ENCODE measurements around the gene ZC3H18. TPM values are rescaled to one million over a fixed set of nuclear protein-coding genes. Genes with fewer than 3 reads are reported as not detected.

Gene ZC3H18
- total RNA-seq, 1 donor from 2014 or later: 49.2 TPM

DNA sequence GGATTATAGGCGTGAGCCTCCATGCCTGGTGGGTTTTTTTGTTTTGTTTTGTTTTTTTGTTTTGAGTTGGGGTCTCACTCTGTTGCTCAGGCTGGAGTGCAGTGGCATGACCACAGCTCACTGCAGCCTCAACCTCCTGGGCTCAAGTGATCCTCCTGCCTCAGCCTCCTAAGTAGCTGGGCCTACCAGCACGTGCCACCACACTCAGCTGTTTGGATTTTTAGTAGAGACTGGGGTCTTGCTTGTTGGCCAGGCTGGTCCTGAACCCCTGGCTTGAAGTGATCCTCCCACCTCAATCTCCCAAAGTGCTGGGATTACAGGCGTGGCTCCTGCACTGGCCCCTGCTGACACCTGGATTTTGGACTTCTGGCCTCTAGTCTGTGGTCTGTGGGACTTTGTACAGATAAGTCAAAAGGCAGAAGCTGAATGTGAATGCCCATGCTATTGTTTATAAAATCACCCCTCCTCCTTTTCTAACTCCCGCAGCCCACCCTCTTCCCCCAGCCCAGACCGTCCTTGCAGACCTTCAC, 110.4 kb downstream of the ZC3H18 start:
- Histone ChIP-seq H3K27me3 (ENCODE audit: low read depth) (peaks cover 41% of the 10 kb centered on the region), H3K4me1 (peaks cover 31% of the 10 kb centered on the region), H3K36me3 (peaks cover 17% of the 10 kb centered on the region), H3K27ac (no peak overlapping the region), H3K9me3 (no peaks in the 10 kb centered on the region), H3K4me3 (no peak overlapping the region)
- no peak for ATAC-seq
- DNase-seq: no peak
- intact Hi-C loops (cut with DNase I): no loop called here
- TF ChIP-seq, protein P1, sequence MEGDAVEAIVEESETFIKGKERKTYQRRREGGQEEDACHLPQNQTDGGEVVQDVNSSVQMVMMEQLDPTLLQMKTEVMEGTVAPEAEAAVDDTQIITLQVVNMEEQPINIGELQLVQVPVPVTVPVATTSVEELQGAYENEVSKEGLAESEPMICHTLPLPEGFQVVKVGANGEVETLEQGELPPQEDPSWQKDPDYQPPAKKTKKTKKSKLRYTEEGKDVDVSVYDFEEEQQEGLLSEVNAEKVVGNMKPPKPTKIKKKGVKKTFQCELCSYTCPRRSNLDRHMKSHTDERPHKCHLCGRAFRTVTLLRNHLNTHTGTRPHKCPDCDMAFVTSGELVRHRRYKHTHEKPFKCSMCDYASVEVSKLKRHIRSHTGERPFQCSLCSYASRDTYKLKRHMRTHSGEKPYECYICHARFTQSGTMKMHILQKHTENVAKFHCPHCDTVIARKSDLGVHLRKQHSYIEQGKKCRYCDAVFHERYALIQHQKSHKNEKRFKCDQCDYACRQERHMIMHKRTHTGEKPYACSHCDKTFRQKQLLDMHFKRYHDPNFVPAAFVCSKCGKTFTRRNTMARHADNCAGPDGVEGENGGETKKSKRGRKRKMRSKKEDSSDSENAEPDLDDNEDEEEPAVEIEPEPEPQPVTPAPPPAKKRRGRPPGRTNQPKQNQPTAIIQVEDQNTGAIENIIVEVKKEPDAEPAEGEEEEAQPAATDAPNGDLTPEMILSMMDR (IDR thresholded peaks at IDR 0.05): no peak

DNA sequence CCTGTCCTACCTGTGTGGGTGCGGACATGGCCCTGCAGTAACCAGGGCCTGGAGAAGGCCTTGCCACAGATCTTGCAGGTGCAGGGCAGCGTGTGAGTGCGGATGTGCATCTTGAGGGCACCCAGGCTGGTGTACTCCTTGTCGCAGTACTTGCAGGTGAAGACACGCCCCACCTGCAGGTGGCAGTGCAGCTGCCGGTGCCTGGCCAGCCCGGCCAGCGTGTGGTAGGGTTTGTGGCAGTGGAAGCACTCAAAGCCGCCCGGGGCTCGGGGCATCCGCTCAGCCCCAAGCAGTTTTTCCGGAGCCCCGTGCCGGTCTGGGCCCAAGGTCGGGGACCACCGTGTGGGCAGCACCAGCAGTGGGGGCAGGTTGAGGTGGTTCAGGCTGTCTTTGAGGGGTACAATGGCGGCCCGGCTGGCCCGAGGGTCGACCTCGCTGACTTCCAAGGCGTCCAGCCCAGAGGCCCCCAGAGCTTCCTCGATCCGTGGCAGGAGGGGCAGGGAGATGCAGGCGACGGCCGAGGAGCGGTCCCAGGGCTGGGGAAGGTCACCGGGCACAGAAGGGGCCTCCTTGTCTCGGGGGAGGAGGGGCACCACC, 111.0 kb downstream of the ZC3H18 start:
- DNase-seq (peak; percentile 61), ATAC-seq (peak; percentile 34 to 41)
- Histone ChIP-seq H3K4me1 (peaks cover 37% of the 10 kb centered on the region), H3K36me3 (peaks cover 13% of the 10 kb centered on the region), H3K4me3 (no peak overlapping the region), H3K27me3 (ENCODE audit: low read depth) (peaks cover 46% of the 10 kb centered on the region), H3K9me3 (no peaks in the 10 kb centered on the region), H3K27ac (peak overlapping the region; percentile 59)
- intact Hi-C loops (cut with DNase I): no loop called here
- TF ChIP-seq, protein P1 (IDR thresholded peaks at IDR 0.05): peak; percentile 35

Other genes starting within 250 kb of the ZC3H18 start
- 2.0 TPM for gene ZNF469, start 187.4 kb upstream of the ZC3H18 start, total RNA-seq
- gene ZFPM1, start 117.1 kb upstream of the ZC3H18 start, total RNA-seq: 5.6 TPM
- gene IL17C, start 68.2 kb downstream of the ZC3H18 start, total RNA-seq: not detected
- 371 TPM for gene CYBA, start 80.7 kb downstream of the ZC3H18 start, total RNA-seq
- gene MVD, start 92.7 kb downstream of the ZC3H18 start, total RNA-seq: 71.8 TPM
- gene SNAI3, start 116.1 kb downstream of the ZC3H18 start, total RNA-seq: 6.1 TPM
- 61.9 TPM for gene RNF166, start 136.0 kb downstream of the ZC3H18 start, total RNA-seq
- gene CTU2, start 136.1 kb downstream of the ZC3H18 start, total RNA-seq: 14.5 TPM
- gene PIEZO1, start 214.8 kb downstream of the ZC3H18 start, total RNA-seq: 164 TPM
- gene CDT1, start 233.4 kb downstream of the ZC3H18 start, total RNA-seq: 3.5 TPM
- 87.8 TPM for gene APRT, start 241.5 kb downstream of the ZC3H18 start, total RNA-seq

Measured in lower lobe of right lung (tissue), 2 donors.